HG02571 (cell line): Measurements from ENCODE around the gene TADA3.

Experiments
- ATAC-seq: cut with Tn5 transposase; IDR thresholded peaks from one replicate; pipeline ENCODE4 v1.9.1; 2021; ENCODE audit warnings: mild to moderate bottlenecking, moderate library complexity; ENCODE audit not compliant: unreplicated experiment

TADA3 gene

GRCh38 chr3:9730657-9731205 is 61.5 kb downstream of the TADA3 start:
- peak; percentile 47 for ATAC-seq
